Glomerular endothelial cell (primary cell): ENCODE measurements around the gene IFT88. TPM values are rescaled to one million over a fixed set of nuclear protein-coding genes. Genes with fewer than 3 reads are reported as not detected.

ENCODE experiments used
- DNase-seq: peaks from one replicate; pipeline ENCODE4 v3.0.0-alpha.2; 2011; ENCODE audit warnings: low read depth, low spot score; ENCODE audit errors: extremely low read depth
- total RNA-seq: library from RNA; depleted of rRNA; stranded (reverse); fragments of >200 nt; gene quantifications from 2 replicates; pipeline ENCODE4 v1.2.3, GENCODE V29; 2015

The IFT88 gene
- total RNA-seq, 1 donor from 2014 or later: 8.5 TPM

DNA sequence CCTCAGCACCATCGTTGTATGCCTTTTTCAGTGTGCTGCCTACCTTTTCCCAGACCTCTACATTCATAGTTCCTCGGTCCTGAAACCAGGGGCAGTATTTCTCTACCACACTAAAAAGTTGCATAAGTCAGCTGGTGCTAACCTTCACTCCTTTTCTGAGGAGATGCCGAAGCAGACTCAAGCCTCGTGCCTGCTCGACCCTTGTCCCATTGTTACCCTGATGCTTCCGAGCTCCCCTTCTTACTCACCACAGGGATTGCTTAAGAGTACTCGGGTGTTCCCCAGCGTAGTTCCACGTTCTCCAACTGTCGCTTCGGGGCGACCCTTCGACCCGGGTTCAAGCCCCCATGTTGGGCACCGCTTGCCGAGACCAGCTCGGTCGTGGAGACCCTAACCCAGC, 117.6 kb downstream of the IFT88 start:
- DNase-seq: no peak

DNA sequence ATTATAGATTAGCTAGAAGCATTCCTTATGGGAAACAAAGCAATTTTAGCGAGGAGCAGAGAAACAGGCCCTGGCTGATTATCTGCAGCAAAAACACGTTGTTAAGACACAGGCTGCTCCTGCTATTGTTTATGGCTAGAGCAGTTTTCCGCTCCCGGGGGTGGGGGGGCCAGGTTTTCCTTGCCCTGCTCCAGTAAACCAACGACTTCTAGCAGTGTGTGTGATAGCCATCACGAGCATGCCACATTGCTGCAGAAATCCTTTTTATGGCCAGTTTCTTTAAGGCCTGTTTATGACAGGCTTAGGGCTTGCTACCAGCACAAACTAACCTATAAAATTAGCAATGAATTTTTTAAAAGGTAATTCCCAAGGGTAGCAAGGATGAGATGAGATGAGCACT, 118.1 kb downstream of the IFT88 start:
- DNase-seq: no peak

DNA sequence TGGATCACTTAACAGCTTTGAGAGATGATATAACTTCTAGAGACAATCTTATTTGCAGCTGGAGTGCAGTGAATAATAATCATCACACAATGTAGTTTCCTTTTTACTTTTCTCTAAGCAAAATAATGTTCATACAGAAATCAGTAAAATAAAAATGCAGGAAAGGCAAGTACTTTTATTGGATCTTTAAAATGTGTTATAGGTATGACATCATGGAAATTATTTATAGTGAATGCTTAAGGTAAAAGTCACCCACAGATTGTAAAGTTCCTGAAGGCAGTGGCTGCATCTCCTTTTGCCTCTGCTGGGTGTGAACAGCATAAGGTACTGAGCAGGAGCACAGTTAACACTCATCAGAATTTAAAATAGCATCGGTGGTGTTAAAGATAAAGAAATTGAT, 119.2 kb downstream of the IFT88 start:
- DNase-seq: no peak

DNA sequence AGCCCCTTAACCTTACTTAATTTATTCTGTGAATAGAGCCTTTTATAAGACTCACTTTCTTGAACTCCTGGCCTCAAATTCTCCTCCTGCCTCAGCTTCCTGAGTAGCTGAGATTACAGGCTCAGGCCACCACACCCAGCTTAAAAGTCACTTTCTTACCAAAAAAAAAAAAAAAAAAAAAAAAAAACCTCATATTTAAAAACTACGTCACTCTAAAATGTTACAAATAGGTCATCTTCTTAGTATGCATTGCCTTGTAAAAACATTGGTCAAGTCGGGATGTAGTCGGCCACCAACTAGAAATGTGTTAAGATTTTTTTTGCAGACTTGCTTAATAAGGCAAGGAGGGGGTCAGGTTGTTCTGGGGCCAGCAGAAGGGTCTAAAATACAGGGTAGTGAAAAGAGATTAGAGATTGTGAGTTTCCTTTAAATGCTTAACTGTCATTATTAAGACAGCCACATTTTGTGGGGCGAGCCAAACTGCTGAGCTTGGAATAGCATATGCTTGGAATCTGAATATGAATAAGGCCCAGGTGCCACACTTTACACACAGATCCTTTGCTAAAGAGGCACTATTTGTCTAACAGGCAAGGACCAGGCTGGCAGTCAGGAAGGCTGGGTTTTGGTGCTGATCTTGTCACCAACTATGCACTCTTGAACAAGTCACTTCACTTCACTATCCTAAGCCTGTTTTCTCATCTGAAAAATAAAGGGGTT, 120.1 kb downstream of the IFT88 start:
- DNase-seq: no peak

DNA sequence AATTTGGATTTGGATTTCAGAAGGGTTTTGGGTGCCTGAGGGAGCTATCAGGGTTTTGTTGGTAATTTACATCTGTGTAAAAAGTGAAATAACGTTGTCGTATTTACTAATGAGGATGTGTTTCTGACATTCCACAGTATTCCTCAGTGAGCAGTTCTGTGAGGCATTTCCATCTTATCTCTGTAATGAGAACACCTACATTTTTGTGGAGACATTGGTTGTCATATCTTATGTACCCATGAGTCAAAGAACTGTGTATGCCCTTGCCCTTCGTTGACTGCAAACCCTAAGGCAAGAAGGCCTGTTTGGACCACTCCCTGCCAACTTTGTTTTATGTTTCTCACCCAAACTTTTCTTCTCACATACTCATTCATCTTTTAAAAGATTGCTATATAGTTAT, 122.3 kb downstream of the IFT88 start:
- DNase-seq: no peak

DNA sequence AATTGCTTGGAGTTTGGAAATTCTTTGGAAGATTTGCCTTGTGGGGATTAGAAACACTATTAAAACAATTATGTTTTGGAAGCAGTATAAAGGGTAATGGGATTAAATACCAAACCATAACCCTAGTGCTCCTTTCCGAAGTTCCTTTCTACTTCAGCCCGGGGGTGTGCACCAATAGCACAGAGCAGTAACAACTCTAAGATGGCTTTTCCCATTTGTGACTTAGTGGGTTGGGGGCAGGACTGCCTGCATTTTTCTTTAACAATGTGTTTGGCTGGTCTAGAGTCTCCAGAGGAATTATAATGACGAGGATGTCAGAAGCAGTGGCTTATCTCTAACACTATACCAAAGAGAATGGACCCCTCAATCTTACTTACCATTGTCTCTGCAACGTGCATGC, 124.7 kb downstream of the IFT88 start:
- no peak for DNase-seq

DNA sequence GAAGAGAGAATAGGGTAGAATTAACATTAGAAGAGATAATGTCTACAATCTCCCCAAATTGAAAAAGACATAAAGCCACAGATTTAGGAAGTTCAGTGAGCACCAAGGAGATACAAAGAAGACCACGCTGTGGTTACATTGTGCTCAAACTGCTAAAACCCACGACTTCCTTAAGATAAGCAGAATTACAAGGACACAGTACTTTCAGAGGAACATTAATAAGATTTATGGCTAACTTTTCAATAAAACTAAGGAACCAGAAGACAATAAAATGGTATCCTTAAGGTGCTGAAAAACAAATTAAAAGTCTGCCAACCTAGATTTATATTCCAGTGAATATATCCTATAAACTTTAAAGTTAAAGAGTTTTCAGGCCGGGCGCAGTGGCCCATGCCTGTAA, 129.1 kb downstream of the IFT88 start:
- DNase-seq: no peak

DNA sequence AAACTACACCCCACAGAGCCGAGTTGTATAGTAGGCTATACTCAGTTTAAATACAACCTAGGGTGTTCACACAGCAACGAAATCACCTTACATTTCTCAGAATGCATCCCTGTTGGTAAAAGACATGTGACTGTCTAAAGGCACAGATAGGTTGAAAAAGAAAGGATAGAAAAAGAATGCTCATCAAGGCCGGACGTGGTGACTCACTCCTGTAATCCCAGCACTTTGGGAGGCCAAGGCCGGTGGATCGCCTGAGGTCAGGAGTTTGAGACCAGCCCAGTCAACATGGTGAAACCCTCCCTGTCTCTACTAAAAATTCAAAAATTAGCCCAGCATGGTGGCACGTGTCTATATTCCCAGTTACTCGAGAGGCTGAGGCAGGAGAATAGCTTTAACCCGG, 132.8 kb downstream of the IFT88 start:
- DNase-seq: no peak

DNA sequence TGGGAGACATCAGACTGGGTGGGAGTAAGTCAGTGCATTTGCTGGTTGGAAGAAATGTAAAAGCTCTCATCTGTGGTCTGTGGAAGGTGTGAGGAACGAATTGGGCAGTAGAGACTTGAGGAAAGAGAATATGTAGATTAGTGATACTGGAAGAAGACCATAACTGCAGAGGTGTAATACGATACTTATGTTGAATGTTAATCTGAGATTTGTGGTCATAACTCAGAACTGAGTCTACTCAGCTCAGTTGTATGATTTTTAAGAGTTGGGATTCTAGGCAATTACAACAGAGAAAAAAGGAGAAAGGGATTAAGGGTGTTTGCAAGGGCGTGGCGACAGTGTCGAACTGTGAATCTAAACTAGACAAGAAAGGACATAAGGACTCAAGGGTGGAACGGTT, 133.3 kb downstream of the IFT88 start:
- no peak for DNase-seq

DNA sequence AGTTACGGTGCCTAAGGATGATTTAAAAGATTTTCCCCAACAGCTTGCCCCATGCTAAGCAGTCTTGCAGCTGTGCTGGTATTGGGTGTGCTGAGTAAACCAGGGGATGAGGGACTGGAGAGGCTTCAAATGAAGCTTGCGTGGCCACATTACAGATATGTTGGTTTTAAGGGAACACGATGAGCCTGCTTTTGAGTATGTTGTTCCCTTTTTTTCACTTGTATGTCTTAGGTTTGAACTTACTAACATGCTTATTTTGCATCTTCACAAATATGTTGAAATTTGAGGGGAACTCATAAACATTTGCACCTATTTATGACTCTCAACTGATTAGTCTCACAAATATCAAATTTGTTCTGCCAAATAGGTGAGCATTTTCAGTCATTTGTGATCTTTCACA, 134.5 kb downstream of the IFT88 start:
- DNase-seq: no peak

DNA sequence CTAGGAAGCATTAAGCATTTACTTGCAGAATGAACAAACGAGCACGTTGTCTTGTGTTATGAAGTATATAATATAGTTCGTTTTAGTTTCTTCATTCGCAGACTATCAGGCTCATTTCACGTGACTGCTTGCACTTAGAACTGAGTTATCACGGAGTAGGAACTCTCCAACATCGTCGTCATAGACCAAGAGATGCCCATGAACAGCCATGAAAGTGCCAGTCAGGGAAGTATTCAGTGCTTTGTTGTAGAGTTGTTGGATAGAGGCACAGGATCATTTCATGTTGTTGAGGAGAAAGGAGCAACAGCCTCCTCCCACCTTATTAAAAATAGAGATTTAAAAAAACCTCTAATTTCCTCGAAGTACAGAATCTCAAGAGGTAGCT, 135.6 kb downstream of the IFT88 start:
- DNase-seq: no peak

DNA sequence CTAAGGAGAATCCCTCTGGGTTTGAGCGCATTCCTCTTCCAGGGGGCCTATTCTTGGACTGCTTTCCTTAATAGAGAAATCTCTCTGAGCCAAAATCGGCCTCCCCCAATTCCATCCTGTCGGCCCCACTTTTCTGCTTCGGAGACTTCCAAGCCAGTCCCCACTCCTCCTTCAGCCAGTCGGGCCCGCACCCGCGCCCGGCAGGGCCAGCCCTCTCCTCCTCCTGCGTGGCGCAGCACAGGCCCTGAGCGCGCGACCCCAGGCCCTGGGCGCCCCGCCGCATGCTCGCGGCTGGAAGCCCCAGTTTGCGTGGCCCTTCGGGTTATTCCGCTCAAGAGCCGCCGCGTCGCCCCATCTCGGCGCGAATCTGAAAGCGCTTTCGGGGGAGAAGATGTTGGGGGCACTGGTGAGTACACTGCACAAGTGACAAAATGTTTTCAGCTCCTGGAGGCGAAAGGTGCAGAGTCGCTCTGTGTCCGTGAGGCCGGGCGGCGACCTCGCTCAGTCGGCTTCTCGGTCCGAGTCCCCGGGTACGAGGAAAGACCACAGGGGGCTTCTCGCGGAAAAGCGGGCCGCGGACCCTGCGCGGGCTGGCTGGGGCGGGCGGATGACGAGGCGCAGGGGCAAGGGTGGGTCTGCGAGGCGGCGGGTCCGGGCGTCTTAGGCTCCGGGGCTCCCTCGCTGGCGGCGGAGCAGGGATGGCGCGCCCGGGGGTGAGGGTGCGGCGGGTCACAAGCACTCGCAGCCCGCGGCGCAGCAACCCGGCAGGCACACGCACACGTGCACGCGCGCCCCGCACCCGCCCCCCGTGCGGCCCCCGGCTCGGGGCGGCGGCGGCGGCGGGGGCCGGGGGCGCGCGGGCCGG, 136.2 kb downstream of the IFT88 start, which contains the start of gene IL17D:
TSS of gene IL17D (plus strand) at position 785 of the 865 bp plus-strand sequence. CDS start 303 bp downstream, outside the sequence.
- no peak for DNase-seq

DNA sequence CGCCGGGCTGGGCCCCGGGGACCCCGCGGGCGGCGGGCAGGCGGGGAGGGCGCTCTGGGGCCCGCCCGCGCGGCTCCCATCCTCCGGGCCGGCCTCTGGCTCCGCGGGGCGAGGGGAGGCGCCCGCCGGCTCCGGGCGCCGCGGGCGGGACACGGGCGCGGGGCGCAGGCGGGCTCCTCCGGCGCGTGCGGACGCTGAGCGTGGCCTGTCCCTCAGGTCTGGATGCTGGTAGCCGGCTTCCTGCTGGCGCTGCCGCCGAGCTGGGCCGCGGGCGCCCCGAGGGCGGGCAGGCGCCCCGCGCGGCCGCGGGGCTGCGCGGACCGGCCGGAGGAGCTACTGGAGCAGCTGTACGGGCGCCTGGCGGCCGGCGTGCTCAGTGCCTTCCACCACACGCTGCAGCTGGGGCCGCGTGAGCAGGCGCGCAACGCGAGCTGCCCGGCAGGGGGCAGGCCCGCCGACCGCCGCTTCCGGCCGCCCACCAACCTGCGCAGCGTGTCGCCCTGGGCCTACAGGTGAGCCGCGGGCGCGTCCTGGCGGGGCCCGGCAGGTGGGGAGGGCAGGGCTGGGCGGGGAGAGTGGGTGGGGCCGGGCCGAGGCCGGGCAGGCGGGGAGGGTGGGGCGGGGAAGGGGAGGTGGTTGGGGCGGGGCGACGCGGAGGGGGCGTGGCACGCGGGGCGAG, 137.0 kb downstream of the IFT88 start:
- no peak for DNase-seq

DNA sequence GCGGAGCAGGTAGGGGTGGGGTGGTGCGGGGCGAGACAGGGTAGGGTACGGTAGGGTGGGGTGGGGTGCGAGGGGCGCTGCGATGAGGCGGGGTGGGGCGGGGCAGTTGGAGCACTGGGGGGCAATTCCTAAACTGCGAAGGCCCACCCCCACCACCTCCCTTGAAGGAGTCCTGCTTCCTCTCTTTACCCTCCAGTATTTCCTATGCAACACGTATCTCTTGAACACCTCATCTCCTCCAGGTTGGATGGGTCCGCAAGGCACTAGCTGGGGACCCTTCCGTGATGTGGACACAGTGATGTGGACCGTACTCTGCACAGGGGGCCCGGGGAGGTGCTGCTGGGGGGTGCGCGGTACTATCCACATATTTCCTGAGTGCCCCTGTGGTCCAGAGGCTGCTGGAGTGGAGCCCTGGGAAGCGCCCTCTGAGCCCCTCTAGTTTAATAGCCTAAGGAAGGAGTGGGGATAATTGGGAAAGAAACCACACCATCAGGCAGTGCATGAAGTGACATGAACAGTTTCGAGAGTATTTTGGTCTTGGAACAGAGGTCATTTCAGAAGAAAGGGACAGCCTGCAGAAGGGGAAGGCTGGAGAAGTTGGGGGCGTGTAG, 137.6 kb downstream of the IFT88 start:
- no peak for DNase-seq

DNA sequence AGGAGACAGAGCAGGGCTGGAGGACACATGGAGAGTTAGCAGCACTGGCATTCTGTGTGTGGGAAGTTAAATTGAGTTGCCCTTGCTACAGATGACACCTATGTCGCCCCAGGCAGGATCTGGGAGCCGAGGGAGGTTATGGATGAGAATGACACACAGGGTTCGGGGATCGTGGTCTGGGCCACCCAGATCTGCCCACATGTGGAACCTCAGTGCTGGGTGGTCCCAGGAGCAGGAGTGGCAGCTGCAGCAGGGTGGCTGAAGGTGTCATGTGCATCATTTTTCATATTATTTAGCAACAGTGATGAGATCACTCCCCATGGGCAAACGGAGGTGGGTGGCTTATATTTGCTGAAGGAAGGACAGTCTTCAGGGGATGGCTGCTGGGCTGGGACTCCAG, 139.7 kb downstream of the IFT88 start:
- no peak for DNase-seq

DNA sequence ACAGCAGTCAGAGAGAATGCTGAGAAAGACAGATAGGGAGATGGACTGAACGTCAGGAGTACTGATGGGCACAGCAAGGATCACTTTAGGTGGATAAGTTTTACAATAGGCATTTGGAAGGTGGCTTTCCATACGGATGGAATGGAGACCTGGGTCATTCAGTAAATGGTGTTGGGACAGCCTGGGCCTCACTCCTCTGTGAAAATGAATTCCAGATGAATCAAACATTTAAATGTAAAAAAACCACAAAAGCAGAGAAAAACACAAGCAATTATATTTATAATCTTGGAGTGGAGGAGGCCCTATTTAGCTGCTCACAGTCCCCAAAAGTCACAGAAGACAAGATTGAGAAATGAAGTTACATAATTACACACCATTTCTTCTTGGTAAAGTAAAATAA, 141.3 kb downstream of the IFT88 start:
- DNase-seq: no peak

DNA sequence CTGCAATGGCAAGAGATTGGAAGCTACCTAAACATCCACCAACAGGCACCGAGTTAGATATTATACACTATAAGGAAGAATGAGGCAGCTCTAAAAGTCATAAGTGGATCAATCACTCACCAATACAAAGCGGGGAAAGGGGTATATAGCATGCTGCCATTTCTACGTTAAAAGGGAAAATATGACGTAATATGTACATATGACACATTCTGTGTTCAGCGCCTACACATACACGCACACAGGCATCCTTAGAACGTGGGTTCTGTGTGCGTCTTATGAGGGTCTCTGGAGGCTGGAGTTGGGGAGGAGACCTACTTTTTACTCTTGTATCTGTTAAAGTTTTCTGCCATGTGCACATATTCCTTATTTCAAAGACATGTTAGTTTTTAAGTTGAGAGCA, 142.4 kb downstream of the IFT88 start:
- DNase-seq: no peak

DNA sequence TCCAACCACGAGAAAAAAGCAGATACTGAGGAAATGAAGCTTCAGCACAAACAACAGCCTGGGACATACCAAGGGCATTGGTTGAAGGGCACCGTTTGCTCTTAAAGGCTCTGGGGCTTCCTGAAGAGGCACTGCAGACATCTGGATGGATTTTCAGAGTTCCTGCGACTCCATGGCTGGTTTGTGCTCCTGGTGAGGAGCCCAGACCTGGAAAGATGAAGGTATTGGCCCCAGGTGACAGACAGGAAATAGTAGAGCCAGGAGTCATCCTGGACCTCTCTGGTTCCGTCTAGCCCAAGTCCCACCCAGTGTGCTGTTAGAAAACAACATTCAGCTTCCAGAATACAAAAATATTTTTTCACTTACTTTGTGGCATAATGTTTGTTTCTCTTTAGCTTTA, 142.8 kb downstream of the IFT88 start:
- no peak for DNase-seq

DNA sequence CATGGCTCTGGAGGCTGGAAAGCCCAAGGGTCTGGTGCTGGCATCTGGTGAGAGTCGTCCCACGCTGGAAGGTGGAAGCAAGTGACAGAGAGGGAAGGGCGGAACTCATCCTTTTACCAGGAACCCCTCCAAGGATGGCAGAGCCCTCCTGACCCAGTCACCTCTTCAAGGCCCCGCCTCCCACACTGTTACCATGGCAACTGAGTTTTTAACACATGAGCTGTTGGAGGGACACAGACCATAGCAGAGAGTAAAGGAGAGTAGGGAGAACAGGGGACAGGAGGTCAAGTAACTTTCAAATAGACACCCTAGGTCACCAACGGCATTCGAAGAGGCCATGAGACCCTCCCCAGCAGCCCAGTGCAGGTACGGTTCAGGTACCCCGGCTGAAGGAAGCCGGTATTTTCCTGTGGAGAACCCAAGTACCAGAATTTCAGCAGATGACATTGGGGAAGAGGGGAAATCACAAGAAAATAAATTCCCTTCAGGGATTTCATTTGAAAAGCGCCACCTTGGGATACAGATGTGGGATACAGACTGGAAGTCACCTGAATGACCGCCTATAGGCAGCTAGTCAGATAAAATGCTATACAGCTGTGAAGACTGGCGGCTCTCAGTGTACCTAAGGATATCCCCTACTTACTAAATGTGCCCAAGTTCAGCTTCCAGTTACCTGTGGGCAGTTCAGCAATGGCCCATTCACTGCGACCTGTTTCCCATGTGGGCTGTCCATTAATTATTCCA, 144.5 kb downstream of the IFT88 start:
- DNase-seq: no peak

DNA sequence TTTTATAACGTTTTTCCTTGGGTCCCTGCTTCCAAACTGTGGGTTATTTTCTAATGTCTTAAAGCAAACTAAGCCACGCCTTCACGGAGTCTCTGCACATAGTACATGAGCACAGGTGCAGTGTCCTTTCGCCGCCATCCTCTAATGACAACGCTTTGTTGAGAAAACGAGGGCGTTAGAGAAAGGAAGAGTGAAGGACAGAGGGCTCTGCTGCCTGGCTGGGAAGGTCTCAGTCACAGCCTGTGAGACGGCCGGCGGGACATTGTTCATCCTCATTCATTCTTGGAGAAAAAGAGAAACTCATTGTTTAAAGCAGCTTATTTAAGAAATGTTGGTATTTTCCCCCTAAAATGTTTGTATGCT, 146.0 kb downstream of the IFT88 start:
- DNase-seq: no peak

DNA sequence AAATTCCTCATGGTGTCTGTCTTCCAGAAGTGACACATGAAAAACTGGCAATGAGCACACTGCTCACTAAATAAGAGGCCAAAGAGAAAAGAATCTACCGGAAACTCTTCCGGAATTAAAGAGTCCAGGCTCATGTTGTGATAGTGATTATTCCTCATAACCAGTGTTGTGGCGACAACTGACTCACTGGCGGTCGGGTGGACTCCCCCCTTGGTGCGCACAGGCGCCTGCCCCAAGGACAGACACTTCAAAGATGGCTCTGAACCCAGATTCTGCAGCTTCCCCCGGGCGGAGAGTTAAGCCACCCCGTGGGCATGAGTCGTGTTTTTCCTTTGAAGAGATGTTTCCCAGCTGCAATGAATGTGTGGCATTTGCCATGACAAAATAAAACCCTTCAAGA, 146.8 kb downstream of the IFT88 start:
- no peak for DNase-seq
